ENCODE measurements around the gene GRPEL1.

DNA sequence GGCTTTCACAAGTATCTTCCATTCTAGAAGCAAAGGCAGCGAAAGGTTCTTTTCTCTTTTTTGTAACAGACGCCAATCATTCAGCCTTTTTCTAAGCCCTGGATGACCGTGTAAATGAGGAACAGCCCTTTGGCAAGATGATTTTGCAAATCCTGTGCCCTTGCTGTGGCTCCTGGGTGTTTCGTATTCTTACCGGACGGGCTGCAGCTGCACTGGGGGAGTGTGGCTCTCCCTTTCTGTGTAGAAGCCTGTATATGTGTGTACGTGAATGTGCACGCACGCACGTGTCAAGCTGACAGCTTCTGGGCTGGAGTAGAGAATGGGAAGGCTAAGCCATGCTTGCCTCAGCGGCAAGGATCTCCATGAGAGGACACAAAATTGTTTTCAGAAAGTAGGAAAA is 8.2 kb downstream of the GRPEL1 start:
- TF ChIP-seq TAF1 (IDR thresholded peaks at IDR 0.05; ENCODE audit: borderline replicate concordance, low read depth, low read length): no peak
- no peak for TF ChIP-seq CTCF (IDR thresholded peaks at IDR 0.05)
- no peak for TF ChIP-seq SMC3 (IDR thresholded peaks at IDR 0.05; ENCODE audit: low read depth, low read length)
- no peak for TF ChIP-seq YY1 (IDR thresholded peaks at IDR 0.05; ENCODE audit: low read depth)
- no peak for TF ChIP-seq EZH2phosphoT487 (IDR thresholded peaks at IDR 0.05; ENCODE audit: borderline replicate concordance, low read depth)
- no peak for TF ChIP-seq EP300 (IDR thresholded peaks at IDR 0.05; ENCODE audit: borderline replicate concordance in 1 of 2, low read depth in 1 of 2, low read length in 1 of 2)
- no peak for TF ChIP-seq NRF1 (IDR thresholded peaks at IDR 0.05; ENCODE audit: low read depth, low read length)
- no peak for TF ChIP-seq RAD21 (IDR thresholded peaks at IDR 0.05; ENCODE audit: low read length)
- TF ChIP-seq POLR2AphosphoS5 (IDR thresholded peaks at IDR 0.05; ENCODE audit: low read depth, low read length): no peak
- no peak for TF ChIP-seq TCF12 (IDR thresholded peaks at IDR 0.05)
- no peak for TF ChIP-seq SIN3A (IDR thresholded peaks at IDR 0.05; ENCODE audit: borderline replicate concordance, low read depth, low read length)
- TF ChIP-seq REST (IDR thresholded peaks at IDR 0.05; ENCODE audit: low read depth, low read length): no peak
- TF ChIP-seq, protein P1, sequence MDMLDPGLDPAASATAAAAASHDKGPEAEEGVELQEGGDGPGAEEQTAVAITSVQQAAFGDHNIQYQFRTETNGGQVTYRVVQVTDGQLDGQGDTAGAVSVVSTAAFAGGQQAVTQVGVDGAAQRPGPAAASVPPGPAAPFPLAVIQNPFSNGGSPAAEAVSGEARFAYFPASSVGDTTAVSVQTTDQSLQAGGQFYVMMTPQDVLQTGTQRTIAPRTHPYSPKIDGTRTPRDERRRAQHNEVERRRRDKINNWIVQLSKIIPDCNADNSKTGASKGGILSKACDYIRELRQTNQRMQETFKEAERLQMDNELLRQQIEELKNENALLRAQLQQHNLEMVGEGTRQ (IDR thresholded peaks at IDR 0.05; ENCODE audit: borderline replicate concordance, low read depth, low read length): no peak
- no peak for TF ChIP-seq FOXJ3 (CRISPR knock-in tag; IDR thresholded peaks at IDR 0.05)

All from SK-N-SH (cell line).